Transverse colon (tissue), 4 donors: ENCODE results near the gene SHC3. TPM values are rescaled to one million over a fixed set of nuclear protein-coding genes. Genes with fewer than 3 reads are reported as not detected.

ENCODE experiments used
- DNase-seq: peaks from one replicate; pipeline ENCODE4 v3.0.0-alpha.2; 2019
- H3K27ac ChIP-seq, 4 donors: fragments of 200-600 bp; sonication (generic); 2 replicates each; pipeline ENCODE4 v1.5.1; 2016 to 2018; ENCODE audit warnings: inconsistent platforms in 4 of 4
- H3K27me3 ChIP-seq: fragments of 200-600 bp; sonication (generic); 2 replicates; pipeline ENCODE4 v1.5.1; 2017; ENCODE audit warnings: inconsistent platforms
- H3K36me3 ChIP-seq, 4 donors: fragments of 200-600 bp; sonication (generic); 2 replicates each; pipeline ENCODE4 v1.5.1; 2017 to 2019; ENCODE audit warnings: inconsistent platforms in 4 of 4
- H3K4me1 ChIP-seq, 4 donors: fragments of 200-600 bp; sonication (generic); 2 replicates each; pipeline ENCODE4 v1.5.1; 2017 to 2020; ENCODE audit warnings: inconsistent platforms in 4 of 4
- H3K4me3 ChIP-seq, 4 donors: fragments of 200-600 bp; sonication (generic); 1 replicate in 1 of 4; 2 replicates in 3 of 4; pipeline versions ENCODE4 v1.5.1 to v1.6.1; 2017 to 2019; ENCODE audit warnings: inconsistent platforms in 4 of 4
- H3K9me3 ChIP-seq, 2 donors: fragments of 200-600 bp; sonication (generic); 2 replicates each; pipeline ENCODE4 v1.5.1; 2017 to 2019; ENCODE audit warnings: inconsistent platforms in 2 of 2
- EP300 ChIP-seq: sonication (generic); formaldehyde crosslinking; IDR thresholded peaks from one replicate; pipeline ENCODE4 v1.6.1; 2017; ENCODE audit warnings: antibody characterized with exemption, low read depth
- POLR2A ChIP-seq: fragments of 450-650 bp; IDR thresholded peaks from one replicate; pipeline ENCODE4 v1.6.1; 2016; ENCODE audit warnings: antibody characterized with exemption, mild to moderate bottlenecking, moderate library complexity
- POLR2AphosphoS5 ChIP-seq, 3 donors: sonication (generic); formaldehyde crosslinking; IDR thresholded peaks; one replicate each; pipeline ENCODE4 v1.6.1; 2016; ENCODE audit warnings: antibody characterized with exemption in 3 of 3
- WGBS, 2 donors: methylation state at CpG; one replicate each; pipeline ENCODE4 v1.1.5; 2018; ENCODE audit warnings: low coverage in 1 of 2; 5-methylcytosine and 5-hydroxymethylcytosine counted together
- in situ Hi-C, 4 donors: fragments of 200-750 bp; cut with MboI; loops; one replicate each; pipeline versions ENCODE4 v1.15.0 to v1.15.1; 2017; ENCODE audit warnings: low sequenced_read_pairs in 3 of 4, low pct_ligation_motif_present in 1 of 4, low pct_unique_long_range_greater_than_20kb in 1 of 4
- intact Hi-C: fragments of 100-400 bp; cut with DNase I; formaldehyde crosslinking; loops from one replicate; pipeline ENCODE4 v1.15.1; 2023; ENCODE audit warnings: low total_unique reads
- total RNA-seq, 4 donors: library from RNA; depleted of rRNA; stranded (reverse); fragments of >200 nt; gene quantifications; one replicate each; pipeline ENCODE4 v1.1.0, GENCODE V29; 2016
- TF ChIP-seq, protein P1 (sequence below), 5 experiments: fragments of 200-600 bp in 3 of 5; fragments of 450-650 bp in 2 of 5; sonication (generic) in 3 of 5; IDR thresholded peaks; 1 replicate in 2 of 5; 2 replicates in 3 of 5; pipeline ENCODE4 v1.5.1; 2016 to 2017; ENCODE audit warnings: antibody characterized with exemption in 5 of 5, inconsistent platforms in 3 of 5, mild to moderate bottlenecking in 2 of 5, moderate library complexity in 1 of 5

The SHC3 gene
- total RNA-seq, 4 donors from 2014 or later, result 1.1 to 4.8 (median 2.7) TPM

- TF ChIP-seq, protein P1, sequence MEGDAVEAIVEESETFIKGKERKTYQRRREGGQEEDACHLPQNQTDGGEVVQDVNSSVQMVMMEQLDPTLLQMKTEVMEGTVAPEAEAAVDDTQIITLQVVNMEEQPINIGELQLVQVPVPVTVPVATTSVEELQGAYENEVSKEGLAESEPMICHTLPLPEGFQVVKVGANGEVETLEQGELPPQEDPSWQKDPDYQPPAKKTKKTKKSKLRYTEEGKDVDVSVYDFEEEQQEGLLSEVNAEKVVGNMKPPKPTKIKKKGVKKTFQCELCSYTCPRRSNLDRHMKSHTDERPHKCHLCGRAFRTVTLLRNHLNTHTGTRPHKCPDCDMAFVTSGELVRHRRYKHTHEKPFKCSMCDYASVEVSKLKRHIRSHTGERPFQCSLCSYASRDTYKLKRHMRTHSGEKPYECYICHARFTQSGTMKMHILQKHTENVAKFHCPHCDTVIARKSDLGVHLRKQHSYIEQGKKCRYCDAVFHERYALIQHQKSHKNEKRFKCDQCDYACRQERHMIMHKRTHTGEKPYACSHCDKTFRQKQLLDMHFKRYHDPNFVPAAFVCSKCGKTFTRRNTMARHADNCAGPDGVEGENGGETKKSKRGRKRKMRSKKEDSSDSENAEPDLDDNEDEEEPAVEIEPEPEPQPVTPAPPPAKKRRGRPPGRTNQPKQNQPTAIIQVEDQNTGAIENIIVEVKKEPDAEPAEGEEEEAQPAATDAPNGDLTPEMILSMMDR (IDR thresholded peaks at IDR 0.05), result no peak
- TF ChIP-seq POLR2AphosphoS5 (IDR thresholded peaks at IDR 0.05) (no peak), POLR2A (no peak), EP300 (no peak)
- WGBS, 2 donors, result 86% methylated on average over 27 of the region's 27 CpGs; no CpG with 5 or more reads in 1 of the 2 donors
- no peak for DNase-seq
- in situ Hi-C loops (loop anchor here (5.0 to 25.0 kb wide), 4 partner anchors 407 to 1315 kb away; no protein-coding TSS in a partner anchor), intact Hi-C loops (loop anchor here (2.0 kb wide), 1 partner anchor 409 kb away; no protein-coding TSS in a partner anchor)
- Histone ChIP-seq H3K9me3 (no peaks in the 10 kb centered on the region), H3K27me3 (no peaks in the 10 kb centered on the region), H3K4me1 (peaks cover 7 to 24% (median 11%) of the 10 kb centered on the region in 4 donors), H3K4me3 (no peak overlapping the region), H3K36me3 (no peaks in the 10 kb centered on the region), H3K27ac (no peak overlapping the region)
These were observed 176.6 kb downstream of the SHC3 start for GRCh38 chr9:89001917-89002540.

GRCh38 chr9:89000973-89001916 is 177.4 kb downstream of the SHC3 start:
- intact Hi-C loops (loop anchor here (2.0 kb wide), 1 partner anchor 408 kb away; no protein-coding TSS in a partner anchor), in situ Hi-C loops (loop anchor here (5.0 to 25.0 kb wide), 4 partner anchors 406 to 1314 kb away; no protein-coding TSS in a partner anchor)
- peak; percentile 86 for DNase-seq
- H3K9me3 ChIP-seq, result no peaks in the 10 kb centered on the region
- TF ChIP-seq, protein P1 (IDR thresholded peaks at IDR 0.05), result peak; percentile 67 to 79 (median 74)
- TF ChIP-seq POLR2AphosphoS5 (IDR thresholded peaks at IDR 0.05), result no peak
- no peak overlapping the region for H3K4me3 ChIP-seq
- WGBS, 2 donors, result 15 to 37% methylated on average over 8 to 46 of the region's 52 CpGs
- H3K36me3 ChIP-seq, result no peaks in the 10 kb centered on the region
- peak overlapping the region; percentile 6 to 52 (median 38) for H3K27ac ChIP-seq
- no peaks in the 10 kb centered on the region for H3K27me3 ChIP-seq
- H3K4me1 ChIP-seq, result peaks cover 7 to 24% (median 11%) of the 10 kb centered on the region in 4 donors

- TF ChIP-seq POLR2A (no peak), POLR2AphosphoS5 (IDR thresholded peaks at IDR 0.05) (no peak), EP300 (no peak)
- TF ChIP-seq, protein P1 (IDR thresholded peaks at IDR 0.05), result no peak
- in situ Hi-C loops, result loop anchor here (5.0 to 25.0 kb wide), 4 partner anchors 406 to 1313 kb away; no protein-coding TSS in a partner anchor
- Histone ChIP-seq H3K27ac (peak overlapping the region; percentile 6 to 52 (median 38)), H3K36me3 (no peaks in the 10 kb centered on the region), H3K9me3 (no peaks in the 10 kb centered on the region), H3K4me1 (peaks cover 7 to 28% (median 12%) of the 10 kb centered on the region in 4 donors), H3K27me3 (no peaks in the 10 kb centered on the region), H3K4me3 (no peak overlapping the region)
- DNase-seq, result no peak
- WGBS, 2 donors, result 67 to 84% methylated on average over 3 to 9 of the region's 9 CpGs
- intact Hi-C loops, result loop anchor here (2.0 kb wide), 1 partner anchor 408 kb away; no protein-coding TSS in a partner anchor
These were observed 178.2 kb downstream of the SHC3 start for GRCh38 chr9:89000371-89000781.

DNA sequence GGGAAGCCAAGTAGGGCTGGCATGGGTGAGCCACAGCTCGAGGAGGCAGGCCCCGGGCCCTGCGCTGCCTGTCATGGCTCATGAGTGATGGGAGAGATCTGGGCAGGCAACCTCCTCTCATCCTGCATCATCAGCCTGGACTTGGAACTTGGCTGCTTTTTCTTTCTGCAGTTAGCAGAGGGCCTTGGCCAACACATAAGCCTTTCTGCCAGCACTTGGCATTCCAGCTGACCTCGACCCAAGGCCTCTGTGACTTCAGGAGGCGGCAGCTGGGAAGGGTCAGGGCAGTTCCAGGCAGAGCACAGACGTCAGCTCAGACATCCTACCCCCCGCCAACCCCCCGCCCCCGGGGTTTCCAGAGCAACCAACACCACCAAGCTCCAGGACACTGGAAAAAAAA is 179.7 kb downstream of the SHC3 start:
- in situ Hi-C loops (loop anchor here in 1 of 4 donors (25.0 kb wide), 1 partner anchor 1312 kb away; no protein-coding TSS in a partner anchor), intact Hi-C loops (no loop called here)
- H3K9me3 ChIP-seq, result no peaks in the 10 kb centered on the region
- peak overlapping the region; percentile 21 to 60 (median 45) for H3K27ac ChIP-seq
- TF ChIP-seq POLR2AphosphoS5 (IDR thresholded peaks at IDR 0.05), result peak; percentile 11 to 33 (median 24)
- TF ChIP-seq, protein P1 (IDR thresholded peaks at IDR 0.05), result no peak
- DNase-seq, result no peak
- 68% methylated on average over 9 of the region's 9 CpGs; no CpG with 5 or more reads in 1 of the 2 donors for WGBS, 2 donors
- no peaks in the 10 kb centered on the region for H3K27me3 ChIP-seq
- no peak overlapping the region for H3K4me3 ChIP-seq
- peaks cover 7 to 31% (median 15%) of the 10 kb centered on the region in 4 donors for H3K4me1 ChIP-seq
- no peaks in the 10 kb centered on the region for H3K36me3 ChIP-seq
